Measurements from ENCODE around the gene LAMB2.

The LAMB2 gene

GRCh38 chr3:49132437-49133225 is at the start of gene LAMB2:
LAMB2 (minus strand) TSS chr3:49133050; CDS start chr3:49132867, 183 bp downstream.
- H3K36me3 ChIP-seq (ENCODE audit: control insufficient read depth in 5 of 5, insufficient read depth in 5 of 5, low read length in 5 of 5) = peaks cover 0 to 37% (median 32%) of the 10 kb centered on the region in 5 donors
- H3K9ac ChIP-seq (ENCODE audit: low read length in 5 of 5) = peak within 1 kb of the TSS; percentile 49 to 93 (median 87)
- H3K27ac ChIP-seq (ENCODE audit: low read depth, low read length) = peak within 1 kb of the TSS; percentile 75
- H3K27me3 ChIP-seq (ENCODE audit: control insufficient read depth in 5 of 5, insufficient read depth in 4 of 5, low read length in 5 of 5) = peaks cover 0 to 2% (median 0%) of the 10 kb centered on the region in 5 donors
- H3K4me3 ChIP-seq (ENCODE audit: low read depth in 1 of 5, low read length in 5 of 5) = peak within 1 kb of the TSS; percentile 72 to 95 (median 86)
- no peaks in the 10 kb centered on the region for H3K9me3 ChIP-seq (ENCODE audit: control insufficient read depth in 5 of 5, low read length in 5 of 5)
- peaks cover 7 to 41% (median 32%) of the 10 kb centered on the region in 5 donors for H3K4me1 ChIP-seq (ENCODE audit: control insufficient read depth in 5 of 5, insufficient read depth in 5 of 5, low read length in 5 of 5)

GRCh38 chr3:49181351-49181750 is 48.5 kb upstream of the LAMB2 start:
- Histone ChIP-seq H3K9ac (ENCODE audit: low read length in 5 of 5) (no peak overlapping the region), H3K27me3 (ENCODE audit: control insufficient read depth in 5 of 5, insufficient read depth in 4 of 5, low read length in 5 of 5) (no peaks in the 10 kb centered on the region), H3K36me3 (ENCODE audit: control insufficient read depth in 5 of 5, insufficient read depth in 5 of 5, low read length in 5 of 5) (peaks cover 0 to 23% (median 15%) of the 10 kb centered on the region in 5 donors), H3K27ac (ENCODE audit: low read depth, low read length) (no peak overlapping the region), H3K4me3 (ENCODE audit: low read depth in 1 of 5, low read length in 5 of 5) (no peak overlapping the region), H3K9me3 (ENCODE audit: control insufficient read depth in 5 of 5, low read length in 5 of 5) (no peaks in the 10 kb centered on the region), H3K4me1 (ENCODE audit: control insufficient read depth in 5 of 5, insufficient read depth in 5 of 5, low read length in 5 of 5) (peaks cover 2 to 13% (median 11%) of the 10 kb centered on the region in 5 donors)

GRCh38 chr3:49180116-49180515 is 47.3 kb upstream of the LAMB2 start:
- Histone ChIP-seq H3K9me3 (ENCODE audit: control insufficient read depth in 5 of 5, low read length in 5 of 5) (no peaks in the 10 kb centered on the region), H3K36me3 (ENCODE audit: control insufficient read depth in 5 of 5, insufficient read depth in 5 of 5, low read length in 5 of 5) (peaks cover 0 to 35% (median 27%) of the 10 kb centered on the region in 5 donors), H3K4me1 (ENCODE audit: control insufficient read depth in 5 of 5, insufficient read depth in 5 of 5, low read length in 5 of 5) (peaks cover 2 to 25% (median 22%) of the 10 kb centered on the region in 5 donors), H3K9ac (ENCODE audit: low read length in 5 of 5) (no peak overlapping the region), H3K4me3 (ENCODE audit: low read depth in 1 of 5, low read length in 5 of 5) (no peak overlapping the region), H3K27ac (ENCODE audit: low read depth, low read length) (no peak overlapping the region), H3K27me3 (ENCODE audit: control insufficient read depth in 5 of 5, insufficient read depth in 4 of 5, low read length in 5 of 5) (no peaks in the 10 kb centered on the region)

- H3K9me3 ChIP-seq (ENCODE audit: control insufficient read depth in 5 of 5, low read length in 5 of 5) = no peaks in the 10 kb centered on the region
- H3K9ac ChIP-seq (ENCODE audit: low read length in 5 of 5) = peak overlapping the region in 1 of 5 donors; percentile 21
- no peaks in the 10 kb centered on the region for H3K27me3 ChIP-seq (ENCODE audit: control insufficient read depth in 5 of 5, insufficient read depth in 4 of 5, low read length in 5 of 5)
- H3K4me3 ChIP-seq (ENCODE audit: low read depth in 1 of 5, low read length in 5 of 5) = no peak overlapping the region
- peaks cover 0 to 53% (median 37%) of the 10 kb centered on the region in 5 donors for H3K36me3 ChIP-seq (ENCODE audit: control insufficient read depth in 5 of 5, insufficient read depth in 5 of 5, low read length in 5 of 5)
- peaks cover 15 to 56% (median 52%) of the 10 kb centered on the region in 5 donors for H3K4me1 ChIP-seq (ENCODE audit: control insufficient read depth in 5 of 5, insufficient read depth in 5 of 5, low read length in 5 of 5)
- no peak overlapping the region for H3K27ac ChIP-seq (ENCODE audit: low read depth, low read length)
These were observed 44.2 kb upstream of the LAMB2 start for GRCh38 chr3:49177073-49177472.

GRCh38 chr3:49175530-49175929 is 42.7 kb upstream of the LAMB2 start:
- Histone ChIP-seq H3K9me3 (ENCODE audit: control insufficient read depth in 5 of 5, low read length in 5 of 5) (no peaks in the 10 kb centered on the region), H3K4me3 (ENCODE audit: low read depth in 1 of 5, low read length in 5 of 5) (no peak overlapping the region), H3K4me1 (ENCODE audit: control insufficient read depth in 5 of 5, insufficient read depth in 5 of 5, low read length in 5 of 5) (peaks cover 18 to 69% (median 63%) of the 10 kb centered on the region in 5 donors), H3K27me3 (ENCODE audit: control insufficient read depth in 5 of 5, insufficient read depth in 4 of 5, low read length in 5 of 5) (no peaks in the 10 kb centered on the region), H3K27ac (ENCODE audit: low read depth, low read length) (no peak overlapping the region), H3K9ac (ENCODE audit: low read length in 5 of 5) (no peak overlapping the region), H3K36me3 (ENCODE audit: control insufficient read depth in 5 of 5, insufficient read depth in 5 of 5, low read length in 5 of 5) (peaks cover 0 to 53% (median 37%) of the 10 kb centered on the region in 5 donors)

GRCh38 chr3:49174397-49174985 is 41.6 kb upstream of the LAMB2 start:
- H3K4me3 ChIP-seq (ENCODE audit: low read depth in 1 of 5, low read length in 5 of 5) = peak overlapping the region in 1 of 5 donors; percentile 90
- H3K4me1 ChIP-seq (ENCODE audit: control insufficient read depth in 5 of 5, insufficient read depth in 5 of 5, low read length in 5 of 5) = peaks cover 19 to 74% (median 66%) of the 10 kb centered on the region in 5 donors
- H3K27me3 ChIP-seq (ENCODE audit: control insufficient read depth in 5 of 5, insufficient read depth in 4 of 5, low read length in 5 of 5) = no peaks in the 10 kb centered on the region
- peak overlapping the region; percentile 92 for H3K27ac ChIP-seq (ENCODE audit: low read depth, low read length)
- H3K9ac ChIP-seq (ENCODE audit: low read length in 5 of 5) = peak overlapping the region in 4 of 5 donors; percentile 91 to 95 (median 94)
- no peaks in the 10 kb centered on the region for H3K9me3 ChIP-seq (ENCODE audit: control insufficient read depth in 5 of 5, low read length in 5 of 5)
- H3K36me3 ChIP-seq (ENCODE audit: control insufficient read depth in 5 of 5, insufficient read depth in 5 of 5, low read length in 5 of 5) = peaks cover 0 to 53% (median 37%) of the 10 kb centered on the region in 5 donors

GRCh38 chr3:49173792-49174170 is 40.9 kb upstream of the LAMB2 start:
- Histone ChIP-seq H3K9ac (ENCODE audit: low read length in 5 of 5) (peak overlapping the region; percentile 91 to 95 (median 94)), H3K9me3 (ENCODE audit: control insufficient read depth in 5 of 5, low read length in 5 of 5) (no peaks in the 10 kb centered on the region), H3K36me3 (ENCODE audit: control insufficient read depth in 5 of 5, insufficient read depth in 5 of 5, low read length in 5 of 5) (peaks cover 0 to 53% (median 36%) of the 10 kb centered on the region in 5 donors), H3K27me3 (ENCODE audit: control insufficient read depth in 5 of 5, insufficient read depth in 4 of 5, low read length in 5 of 5) (no peaks in the 10 kb centered on the region), H3K4me3 (ENCODE audit: low read depth in 1 of 5, low read length in 5 of 5) (peak overlapping the region; percentile 64 to 90 (median 90)), H3K4me1 (ENCODE audit: control insufficient read depth in 5 of 5, insufficient read depth in 5 of 5, low read length in 5 of 5) (peaks cover 19 to 74% (median 66%) of the 10 kb centered on the region in 5 donors), H3K27ac (ENCODE audit: low read depth, low read length) (peak overlapping the region; percentile 92)

- Histone ChIP-seq H3K4me3 (ENCODE audit: low read depth in 1 of 5, low read length in 5 of 5) (peak overlapping the region; percentile 64 to 90 (median 90)), H3K9ac (ENCODE audit: low read length in 5 of 5) (peak overlapping the region; percentile 91 to 95 (median 94)), H3K9me3 (ENCODE audit: control insufficient read depth in 5 of 5, low read length in 5 of 5) (no peaks in the 10 kb centered on the region), H3K36me3 (ENCODE audit: control insufficient read depth in 5 of 5, insufficient read depth in 5 of 5, low read length in 5 of 5) (peaks cover 0 to 48% (median 36%) of the 10 kb centered on the region in 5 donors), H3K4me1 (ENCODE audit: control insufficient read depth in 5 of 5, insufficient read depth in 5 of 5, low read length in 5 of 5) (peaks cover 19 to 74% (median 66%) of the 10 kb centered on the region in 5 donors), H3K27ac (ENCODE audit: low read depth, low read length) (peak overlapping the region; percentile 92), H3K27me3 (ENCODE audit: control insufficient read depth in 5 of 5, insufficient read depth in 4 of 5, low read length in 5 of 5) (no peaks in the 10 kb centered on the region)
These were observed 40.4 kb upstream of the LAMB2 start for GRCh38 chr3:49173116-49173791.

- peak overlapping the region; percentile 91 to 95 (median 94) for H3K9ac ChIP-seq (ENCODE audit: low read length in 5 of 5)
- H3K4me1 ChIP-seq (ENCODE audit: control insufficient read depth in 5 of 5, insufficient read depth in 5 of 5, low read length in 5 of 5) = peaks cover 19 to 73% (median 66%) of the 10 kb centered on the region in 5 donors
- peaks cover 0 to 42% (median 36%) of the 10 kb centered on the region in 5 donors for H3K36me3 ChIP-seq (ENCODE audit: control insufficient read depth in 5 of 5, insufficient read depth in 5 of 5, low read length in 5 of 5)
- H3K9me3 ChIP-seq (ENCODE audit: control insufficient read depth in 5 of 5, low read length in 5 of 5) = no peaks in the 10 kb centered on the region
- H3K27ac ChIP-seq (ENCODE audit: low read depth, low read length) = peak overlapping the region; percentile 92
- H3K27me3 ChIP-seq (ENCODE audit: control insufficient read depth in 5 of 5, insufficient read depth in 4 of 5, low read length in 5 of 5) = no peaks in the 10 kb centered on the region
- H3K4me3 ChIP-seq (ENCODE audit: low read depth in 1 of 5, low read length in 5 of 5) = peak overlapping the region; percentile 88 to 94 (median 90)
These were observed 39.7 kb upstream of the LAMB2 start for GRCh38 chr3:49172551-49173041.

All from subcutaneous abdominal adipose tissue (tissue), 5 donors.